ENCODE measurements around the gene TEAD1.

TEAD1 gene

DNA sequence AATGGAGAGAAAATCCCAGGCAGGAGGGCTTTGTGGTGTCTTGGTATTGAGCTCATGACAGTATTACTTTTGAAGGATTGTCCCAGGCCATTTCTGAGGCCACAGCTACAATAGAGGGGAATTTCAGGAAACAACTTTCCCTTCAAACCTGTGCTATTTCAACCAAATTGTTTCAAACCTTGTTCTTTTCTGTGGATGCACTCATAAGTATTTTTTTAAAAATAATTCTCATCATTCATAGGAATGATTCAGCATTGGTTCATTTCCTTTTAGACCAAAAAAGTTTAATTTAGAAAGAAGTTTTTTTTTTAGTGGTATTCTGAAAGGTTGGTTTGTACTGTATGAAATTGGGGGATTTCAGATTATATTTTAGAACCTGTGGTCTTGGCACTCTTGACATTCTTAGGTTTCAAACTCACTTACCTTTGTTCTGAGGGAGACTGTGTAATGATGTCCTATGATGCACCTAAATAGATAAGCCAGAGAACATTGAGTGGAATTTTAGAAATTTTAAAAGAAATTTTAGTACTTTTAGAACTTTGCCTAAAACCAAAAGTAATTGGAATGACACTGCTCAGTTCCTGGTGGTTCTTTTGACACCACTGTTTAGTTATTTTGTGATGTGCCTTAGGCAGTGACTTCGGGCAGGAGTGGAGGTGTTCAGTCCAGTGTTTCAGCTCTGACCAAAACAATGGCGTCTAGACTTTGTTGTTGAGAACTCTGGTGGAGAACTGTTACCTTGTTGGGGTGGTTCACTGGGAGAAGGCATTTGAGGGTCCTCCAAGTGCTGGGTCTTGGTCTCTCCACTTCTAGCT is 12.2 kb downstream of the TEAD1 start:
- no peak for DNase-seq (ENCODE audit: low read depth)

DNA sequence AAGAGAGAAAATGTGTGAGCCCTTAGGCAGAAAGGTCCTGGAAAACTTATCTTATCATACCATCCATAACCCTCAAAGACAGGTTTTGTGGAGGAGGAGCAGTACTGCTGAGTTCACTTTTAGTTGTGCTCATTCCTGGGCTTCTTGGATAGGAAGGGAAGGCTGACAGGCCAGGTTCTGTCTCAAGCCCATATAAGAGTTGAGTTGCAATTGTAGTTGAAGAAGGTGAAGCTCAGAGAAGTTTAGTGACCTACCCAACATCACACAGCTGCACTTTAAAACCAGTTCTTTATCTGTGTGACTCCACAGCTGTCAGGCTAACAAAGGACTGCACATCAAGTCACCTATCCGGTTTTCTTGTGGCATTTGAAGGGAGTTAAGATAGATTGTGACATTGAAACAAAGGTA is 13.0 kb downstream of the TEAD1 start:
- DNase-seq (ENCODE audit: low read depth): no peak

DNA sequence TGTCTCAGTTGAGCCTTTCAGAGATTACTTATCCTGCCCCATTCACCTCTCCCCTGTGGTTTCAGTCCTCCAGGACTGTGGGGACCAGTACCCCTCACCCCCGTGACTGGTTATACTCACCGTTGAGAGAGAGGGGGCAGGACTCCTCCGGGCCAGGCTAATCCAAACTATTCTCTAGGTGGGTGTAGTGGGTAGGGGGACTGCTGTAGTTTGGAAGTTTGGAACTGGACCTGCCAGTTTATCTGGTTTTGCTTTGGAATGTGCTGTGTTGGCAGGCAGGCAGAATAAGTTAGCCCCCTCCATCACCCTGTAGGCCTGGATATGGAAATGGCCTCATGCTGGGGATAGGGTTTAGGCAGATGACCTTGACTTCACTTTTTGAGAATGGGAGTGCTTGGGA is 13.5 kb downstream of the TEAD1 start:
- DNase-seq (ENCODE audit: low read depth): no peak

DNA sequence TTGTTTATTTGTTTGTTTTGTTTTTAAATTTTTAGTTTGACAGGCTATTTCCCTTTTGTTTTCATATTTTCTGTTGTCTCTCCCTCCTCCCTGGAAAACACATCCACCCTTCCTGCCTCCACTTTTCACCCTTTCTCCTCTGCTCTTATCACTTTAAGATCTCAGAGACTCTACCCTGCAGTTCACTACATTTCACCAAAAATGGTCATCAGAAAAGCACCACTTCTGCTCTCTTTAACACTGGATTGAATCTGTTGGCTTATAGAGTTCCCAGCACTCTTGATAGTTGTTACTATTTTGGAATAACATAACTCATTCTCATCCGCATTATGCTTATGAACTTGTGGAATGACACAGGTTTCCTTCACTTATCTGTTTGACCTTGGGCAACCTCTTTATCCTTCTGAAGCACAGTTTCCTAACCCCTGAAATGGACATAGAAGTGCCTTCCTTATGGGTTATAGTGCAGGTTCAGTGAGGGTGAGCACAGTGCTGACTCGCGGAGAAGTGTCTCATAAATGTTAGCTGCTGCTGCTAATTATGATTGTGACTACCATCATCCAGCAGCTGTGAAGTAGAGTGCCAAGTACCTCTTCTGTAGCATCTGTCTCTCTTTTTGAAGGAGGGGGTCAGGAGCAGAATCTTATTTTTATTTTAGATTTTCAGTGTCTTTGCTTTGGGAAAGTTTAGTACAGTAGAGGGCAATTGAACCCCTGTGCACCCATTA is 15.0 kb downstream of the TEAD1 start:
- DNase-seq (ENCODE audit: low read depth): no peak

DNA sequence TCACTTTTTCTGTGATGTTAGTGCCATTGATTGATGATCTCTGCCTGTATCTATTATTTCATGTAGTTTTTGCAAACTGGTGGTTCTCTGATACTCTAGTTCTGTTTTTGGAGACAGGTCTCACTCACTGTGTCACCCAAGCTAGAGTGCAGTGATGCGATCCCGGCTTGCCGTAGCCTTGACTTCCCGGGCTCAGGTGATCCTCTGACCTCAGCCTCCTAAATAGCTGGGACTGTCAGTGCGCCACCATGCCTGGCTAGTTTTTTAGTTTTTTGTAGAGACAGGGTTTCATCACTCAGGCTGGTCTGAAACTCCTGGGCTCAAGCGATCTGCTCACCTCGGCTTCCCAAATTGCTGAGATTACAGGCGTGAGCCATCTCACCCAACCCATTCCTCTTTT is 16.4 kb downstream of the TEAD1 start:
- no peak for DNase-seq (ENCODE audit: low read depth)

DNA sequence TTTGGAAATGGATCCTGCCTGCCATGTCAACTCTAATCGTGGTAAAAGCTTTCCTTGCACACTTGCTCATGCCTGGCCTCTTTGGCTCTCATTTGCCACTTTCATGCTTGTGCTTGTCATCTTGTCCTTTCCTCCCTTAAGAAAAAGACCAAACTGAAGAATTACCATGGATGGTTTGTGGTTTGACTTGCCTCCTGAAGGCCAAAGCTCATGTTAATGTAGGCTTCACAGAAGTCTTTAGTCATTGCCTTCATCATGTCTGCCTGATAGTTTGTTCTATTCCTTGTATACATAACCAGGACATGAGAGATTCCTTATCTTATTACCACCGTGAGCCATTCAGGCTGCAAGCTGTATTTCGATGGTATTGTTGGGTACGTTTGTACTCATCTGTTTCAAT is 17.3 kb downstream of the TEAD1 start:
- DNase-seq (ENCODE audit: low read depth): no peak

DNA sequence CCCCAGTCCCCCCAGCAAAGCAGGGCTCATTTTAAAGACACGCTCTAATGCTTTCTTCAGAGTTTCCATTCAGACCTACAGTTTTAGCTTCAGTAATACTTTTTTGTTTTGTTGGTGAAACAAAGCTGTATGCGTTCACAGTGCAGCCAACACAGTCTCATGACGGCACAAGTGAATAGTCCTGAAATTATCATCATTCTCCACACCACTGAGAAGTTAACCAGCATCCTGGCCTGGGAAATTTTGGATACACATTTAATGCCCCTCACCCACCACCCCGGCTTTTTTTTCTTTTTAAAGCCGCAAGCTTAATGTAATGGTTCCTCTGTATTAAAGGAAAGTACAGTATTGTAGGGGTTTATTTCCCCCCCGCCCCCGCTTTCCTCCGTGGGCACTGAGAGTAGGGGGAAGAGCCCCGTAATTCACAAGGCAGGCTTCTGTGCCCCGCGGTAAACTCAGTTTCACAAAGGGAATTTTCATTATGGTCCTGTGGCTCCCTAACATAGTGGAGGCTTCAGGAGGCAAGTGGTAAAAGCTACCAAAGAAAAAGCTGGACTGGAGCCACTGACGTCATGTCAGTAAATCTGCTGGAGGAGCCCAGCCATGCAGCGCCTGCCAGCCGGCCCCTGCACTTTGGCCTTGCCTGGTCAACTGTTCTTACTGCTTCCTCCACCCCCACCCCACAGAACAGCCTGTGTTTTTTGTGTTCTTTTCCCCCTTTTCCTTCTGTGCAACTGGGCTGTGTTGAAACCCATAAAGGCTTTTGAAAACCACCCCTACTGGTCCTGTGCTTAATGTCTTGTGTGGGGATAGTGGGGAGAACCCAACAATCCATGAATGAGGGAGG is 18.2 kb downstream of the TEAD1 start:
- DNase-seq (ENCODE audit: low read depth): peak; percentile 93

DNA sequence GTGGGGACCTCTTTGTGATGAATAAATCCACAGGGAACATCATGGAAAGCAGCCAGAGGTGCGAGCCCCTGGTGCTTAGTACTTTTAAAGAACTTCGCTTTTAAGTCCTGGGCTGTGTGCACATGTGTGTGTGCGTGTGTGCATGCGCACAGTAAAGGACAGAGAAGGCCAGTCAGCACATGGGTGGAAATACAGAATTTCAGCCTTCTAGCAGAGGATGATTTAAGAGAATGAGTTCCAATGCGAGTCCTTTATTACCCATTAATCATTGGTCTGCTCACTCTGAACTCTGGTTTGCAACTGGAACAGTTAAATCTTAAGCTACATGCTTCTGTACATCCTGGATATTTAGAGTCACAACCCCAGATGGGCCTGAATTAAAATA is 18.9 kb downstream of the TEAD1 start:
- no peak for DNase-seq (ENCODE audit: low read depth)

DNA sequence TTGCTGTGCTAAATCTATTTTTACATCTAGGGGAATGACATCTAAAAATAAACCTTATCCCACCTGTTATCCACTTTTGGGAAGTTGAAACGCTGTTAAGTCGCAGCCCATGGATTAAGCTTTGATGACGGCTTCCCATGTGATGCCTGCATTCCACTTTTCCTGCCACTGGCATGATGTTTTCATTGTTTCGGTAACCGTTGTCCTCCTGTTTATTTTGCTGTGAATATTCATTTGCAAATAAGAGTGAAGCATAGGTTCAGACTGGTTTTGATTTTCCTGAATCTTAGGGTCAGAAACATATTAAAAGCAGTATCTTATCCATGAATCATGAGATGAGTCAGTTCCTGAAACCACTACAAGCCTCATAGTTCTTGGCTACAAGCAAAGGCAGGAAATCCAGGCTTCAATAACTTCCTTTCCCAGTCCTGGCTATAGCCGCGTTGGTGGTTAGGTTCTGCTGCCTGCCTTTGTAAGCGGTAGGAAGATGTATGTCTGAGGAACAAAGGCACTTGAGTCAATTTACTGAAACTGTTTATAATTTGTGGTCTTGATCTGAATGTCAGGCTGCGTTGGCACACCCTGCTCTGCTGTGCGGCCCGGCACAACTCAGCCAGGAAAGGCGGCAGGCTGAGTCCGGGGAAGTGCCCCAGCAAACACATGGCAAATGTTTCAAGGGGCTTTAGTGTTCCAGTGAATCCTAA is 19.4 kb downstream of the TEAD1 start:
- peak; percentile 93 for DNase-seq (ENCODE audit: low read depth)

DNA sequence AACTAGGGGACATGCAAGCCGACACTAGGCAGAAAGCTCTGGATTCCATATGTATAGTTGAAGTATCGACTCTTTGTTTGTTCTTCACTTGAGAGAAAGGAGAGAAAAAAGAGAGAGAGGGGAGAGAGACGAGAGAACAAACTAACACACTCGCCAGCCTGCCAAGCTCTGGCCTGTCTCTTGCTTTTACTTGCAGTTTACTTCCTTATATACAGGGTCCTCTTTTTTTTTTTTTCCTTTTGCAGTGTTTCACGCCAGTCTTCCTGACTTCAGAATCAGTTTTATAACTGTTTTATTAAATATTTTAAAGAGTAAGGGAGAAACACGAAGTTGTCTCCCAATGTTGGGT is 19.9 kb downstream of the TEAD1 start:
- no peak for DNase-seq (ENCODE audit: low read depth)

DNA sequence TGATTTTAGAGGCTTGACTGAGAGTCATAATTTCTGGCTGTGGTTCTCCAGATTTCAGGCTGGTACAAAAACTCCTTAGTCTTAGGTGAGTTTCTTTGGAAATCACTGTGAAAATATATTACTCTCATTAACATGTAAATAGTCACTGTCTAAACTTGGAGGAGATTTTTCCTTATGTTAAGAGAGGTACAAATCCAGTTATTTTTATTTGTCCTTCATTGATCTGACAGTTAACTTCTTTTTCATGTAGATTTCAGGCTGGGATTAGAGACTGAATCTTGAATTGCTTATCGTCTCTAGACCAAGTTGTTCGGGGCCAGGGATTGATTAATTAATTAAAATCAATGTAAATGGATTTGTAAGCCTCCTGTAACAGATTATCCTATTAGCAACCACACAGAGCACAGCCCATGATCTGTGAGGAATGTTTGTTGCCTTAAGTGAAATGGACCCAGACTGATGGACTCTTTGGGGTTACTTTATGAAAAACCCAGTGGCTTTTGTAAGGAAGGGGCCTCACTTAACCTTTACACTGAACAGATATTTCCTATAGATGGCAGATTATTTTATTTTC is 21.1 kb downstream of the TEAD1 start:
- DNase-seq (ENCODE audit: low read depth): no peak

DNA sequence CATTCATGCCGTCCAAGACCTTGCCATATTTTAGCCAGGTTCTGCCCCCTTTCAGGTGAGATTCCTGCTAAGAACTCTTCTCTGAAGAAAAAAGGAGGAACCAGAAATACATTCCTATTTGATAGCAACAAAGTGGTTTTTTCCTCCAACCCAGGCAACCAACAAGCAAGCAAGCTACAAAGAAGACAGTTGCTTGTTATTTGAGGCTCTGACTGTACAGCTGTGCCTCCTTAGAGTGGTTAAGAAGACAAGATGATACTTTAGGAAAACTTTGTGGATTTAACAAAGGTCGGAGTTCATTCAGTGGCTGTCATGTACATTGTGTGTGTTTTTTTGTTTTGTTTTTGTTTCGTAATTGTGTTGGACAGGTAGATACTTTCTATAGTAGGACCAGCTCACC is 21.7 kb downstream of the TEAD1 start:
- DNase-seq (ENCODE audit: low read depth): no peak

DNA sequence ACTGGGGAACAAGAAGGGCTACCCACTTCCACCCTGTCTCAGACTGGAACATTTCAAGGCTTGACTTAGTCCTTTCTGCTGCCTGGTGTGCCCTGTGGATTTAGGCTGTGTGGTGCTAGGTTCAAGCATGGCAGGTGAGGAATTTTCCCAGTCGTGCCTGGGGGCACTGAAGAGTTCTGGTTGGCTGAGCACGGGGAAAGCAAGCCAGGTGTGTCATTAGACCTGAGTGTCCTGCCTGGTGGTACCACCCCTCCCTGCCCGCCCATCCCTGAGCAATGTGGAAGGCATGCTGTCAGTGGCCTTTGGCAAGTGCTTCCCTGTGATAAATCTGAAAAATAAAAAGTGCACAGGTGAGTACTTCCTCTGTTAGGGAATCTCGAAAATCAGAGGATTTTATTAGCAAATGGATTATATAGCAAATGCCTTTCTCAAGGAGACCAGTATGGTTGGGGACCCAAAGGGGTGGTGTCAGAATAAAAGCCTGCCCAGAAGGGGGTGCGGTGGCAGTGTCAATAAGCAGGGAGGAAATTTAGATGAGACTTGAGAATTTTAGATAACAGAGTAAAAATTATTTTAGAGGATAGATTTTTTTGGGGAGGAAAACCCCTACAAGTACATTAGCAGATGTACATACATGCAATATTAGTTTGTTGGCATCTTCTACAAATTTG is 22.8 kb downstream of the TEAD1 start:
- DNase-seq (ENCODE audit: low read depth): no peak

DNA sequence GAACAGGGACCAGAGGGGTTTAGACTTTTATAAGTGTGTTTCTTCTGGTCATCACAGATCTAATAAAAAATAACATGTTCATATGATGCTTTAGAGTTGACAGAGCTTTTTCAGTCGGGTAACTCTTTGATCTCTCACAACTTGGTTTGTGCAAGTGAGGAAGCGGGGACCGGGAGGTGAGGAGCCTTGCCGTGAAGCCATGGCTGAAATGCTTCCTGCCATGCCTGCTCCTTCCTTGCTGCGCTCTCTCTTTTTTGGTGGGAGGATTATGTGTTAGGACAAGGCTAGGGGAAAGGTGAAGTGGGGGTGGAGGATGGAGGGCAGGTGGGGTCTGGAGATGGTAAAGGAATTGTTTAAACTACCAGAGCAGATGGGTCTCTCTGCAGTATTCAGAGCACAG is 23.8 kb downstream of the TEAD1 start:
- no peak for DNase-seq (ENCODE audit: low read depth)

DNA sequence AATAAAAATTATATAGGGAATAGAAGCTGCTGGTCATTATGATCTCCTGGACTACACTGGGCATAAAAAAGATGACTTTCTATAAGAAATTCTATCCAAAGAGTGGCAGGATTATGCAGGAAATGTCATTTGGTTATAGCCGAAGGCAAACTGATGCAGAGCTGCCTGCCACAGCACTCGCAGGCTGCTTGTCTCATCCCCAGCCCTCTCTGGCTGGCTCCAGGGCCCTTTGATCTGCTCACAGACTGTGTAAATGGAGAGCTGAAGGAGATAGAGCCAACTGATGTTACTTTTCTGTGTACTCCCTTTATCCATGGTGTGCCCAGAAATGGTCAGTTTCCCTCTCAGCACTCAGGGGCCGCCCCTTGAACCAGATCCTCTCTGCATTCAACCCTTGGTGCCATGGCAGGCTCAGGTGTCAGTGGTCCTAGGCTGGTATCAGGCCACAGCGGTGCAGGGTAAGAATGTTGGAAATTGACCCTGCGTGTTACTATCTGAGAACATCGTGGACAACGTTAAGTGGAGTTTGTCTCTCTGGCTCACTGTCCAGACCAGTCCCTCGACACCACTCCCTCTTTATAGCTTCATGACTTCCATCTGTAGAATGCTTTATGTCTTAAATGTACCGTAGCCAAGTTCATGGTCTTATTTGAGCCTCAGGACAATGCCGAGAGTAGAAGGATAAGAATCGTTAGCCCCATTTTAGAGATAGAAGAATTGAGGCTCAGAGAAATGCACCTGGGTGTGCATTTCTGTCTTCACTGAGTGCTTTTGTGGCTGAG is 27.8 kb downstream of the TEAD1 start:
- DNase-seq (ENCODE audit: low read depth): no peak

DNA sequence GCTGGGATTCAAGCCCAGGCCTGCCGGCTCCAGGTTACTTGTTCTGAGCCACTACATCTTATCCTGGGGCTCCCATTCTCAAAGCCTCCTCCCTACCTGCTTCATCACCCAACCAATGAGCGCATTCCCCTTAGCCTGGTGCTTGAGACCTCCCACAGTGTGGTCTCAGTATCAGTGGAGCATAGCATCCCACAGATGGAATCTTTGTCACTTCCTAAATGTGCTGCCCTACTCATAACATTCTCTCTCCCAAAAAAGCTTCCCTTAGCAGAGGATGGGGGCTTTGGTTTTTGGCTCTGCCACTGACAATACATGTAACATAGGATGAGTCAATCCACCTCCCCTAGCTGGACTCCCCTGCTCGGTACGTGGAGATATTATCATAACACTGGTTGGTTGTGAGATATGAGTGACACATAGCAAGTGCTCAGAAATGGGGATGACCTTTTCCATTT is 28.8 kb downstream of the TEAD1 start:
- DNase-seq (ENCODE audit: low read depth): no peak

DNA sequence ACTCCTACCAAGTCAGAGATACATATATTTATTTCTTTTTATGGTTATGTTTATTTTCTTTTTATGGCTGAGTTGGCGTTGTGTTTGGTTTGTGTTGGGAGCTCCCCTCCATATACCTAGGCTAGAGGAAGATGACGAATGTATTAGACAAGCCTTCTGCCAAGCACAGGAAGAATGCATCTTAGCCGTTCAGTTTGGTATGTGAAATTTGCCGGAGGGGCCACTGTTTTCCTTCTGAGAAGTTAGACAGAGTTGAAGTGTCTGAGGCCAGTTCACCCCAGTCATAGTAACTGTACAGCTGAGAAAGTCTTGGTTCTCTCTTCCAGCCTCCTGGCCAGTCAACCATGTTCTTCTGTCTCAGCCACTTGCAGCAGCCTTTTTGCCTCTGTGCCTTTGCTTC is 29.8 kb downstream of the TEAD1 start:
- DNase-seq (ENCODE audit: low read depth): peak; percentile 46

DNA sequence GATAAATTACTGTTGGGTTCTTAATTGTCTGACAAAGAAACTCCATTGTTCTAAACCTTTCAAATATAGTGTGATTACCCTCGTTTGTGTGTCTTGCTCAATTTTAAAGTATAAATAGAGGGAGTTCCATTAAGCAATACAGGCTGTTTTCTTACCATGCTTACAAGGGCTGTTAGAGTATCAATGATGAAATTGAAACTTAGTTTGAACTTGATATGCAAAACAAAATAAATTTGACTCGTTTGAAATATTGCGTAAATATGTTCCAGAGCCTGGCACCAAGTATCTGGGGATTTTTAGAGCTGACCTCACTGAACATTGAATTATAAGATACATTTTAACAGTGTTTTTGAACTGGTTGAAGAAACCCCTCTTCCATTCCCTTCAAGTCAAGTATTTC is 31.7 kb downstream of the TEAD1 start:
- peak; percentile 29 for DNase-seq (ENCODE audit: low read depth)

DNA sequence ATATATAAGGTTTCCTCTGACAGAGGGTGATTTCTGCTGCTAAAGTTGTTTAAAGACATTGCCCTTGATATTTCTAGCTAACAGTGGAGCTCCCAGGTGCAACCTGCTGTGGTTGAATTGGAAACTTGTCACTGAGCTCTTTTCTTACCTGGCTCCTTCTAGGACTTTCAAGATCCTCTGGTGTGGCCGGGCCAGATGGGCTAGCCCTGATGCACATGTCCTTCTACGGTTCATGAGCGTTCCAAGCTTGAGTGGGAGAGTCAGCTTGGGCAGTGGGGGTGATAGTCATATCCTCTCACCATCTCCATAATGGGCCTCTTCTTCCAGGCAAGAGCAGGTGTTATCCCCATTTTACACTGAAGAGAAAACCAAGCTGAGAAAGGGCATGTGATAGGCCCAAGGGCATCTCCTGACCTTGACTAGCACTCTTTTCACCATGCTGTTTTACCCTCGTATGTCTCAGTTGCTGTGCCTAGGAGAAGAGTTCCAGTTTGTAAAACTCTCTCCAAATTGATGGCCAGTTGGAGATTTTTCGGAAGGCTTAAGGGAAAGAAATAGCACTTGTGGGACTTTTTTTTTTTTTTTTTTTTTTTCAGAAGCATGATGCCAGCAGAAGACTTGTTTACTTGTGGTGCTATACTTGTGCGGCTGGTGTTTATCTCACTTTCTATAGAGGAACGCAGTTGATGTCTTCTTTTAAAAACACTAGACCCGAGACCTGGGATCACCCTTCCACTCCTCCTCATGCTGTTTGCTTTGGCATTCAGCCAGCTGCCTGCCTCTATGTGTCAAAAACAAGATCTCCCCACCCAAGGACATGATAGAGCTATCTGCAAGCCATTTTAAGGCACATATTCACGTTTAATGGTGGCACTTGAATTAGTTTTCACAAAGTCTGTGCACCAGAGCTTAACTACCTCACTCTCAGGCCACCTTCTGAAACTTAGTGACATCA is 32.6 kb downstream of the TEAD1 start:
- no peak for DNase-seq (ENCODE audit: low read depth)

Data from fibroblast of the conjunctiva (primary cell).